ENCODE measurements around the gene TMEM63C.

The TMEM63C gene

GRCh38 chr14:77181603-77182437 lies at the start of gene TMEM63C:
TSS of gene TMEM63C (plus strand) at chr14:77181798. CDS start at chr14:77218814, 37,016 bp downstream.
- H3K9me2 ChIP-seq (replicated peaks; ENCODE audit: low read depth, low read length): no peaks in the 10 kb centered on the region
- no peaks in the 10 kb centered on the region for H3F3A ChIP-seq (ENCODE audit: low read depth)
- H3K36me3 ChIP-seq (ENCODE audit: insufficient read depth, low read length): no peaks in the 10 kb centered on the region
- peak within 1 kb of the TSS; percentile 91 for H2AFZ ChIP-seq (ENCODE audit: low read length)
- H4K20me1 ChIP-seq (ENCODE audit: insufficient read depth, low read length, poor library complexity, severe bottlenecking): no peaks in the 10 kb centered on the region
- H3K4me2 ChIP-seq (ENCODE audit: low read depth, low read length, poor library complexity, severe bottlenecking): peak within 1 kb of the TSS; percentile 75
- no peak within 1 kb of the TSS for H3K9ac ChIP-seq (ENCODE audit: low read depth, low read length, poor library complexity, severe bottlenecking)
- H3K4me3 ChIP-seq (ENCODE audit: low read length, poor library complexity, severe bottlenecking): peak within 1 kb of the TSS; percentile 76
- no peak for TF ChIP-seq EZH2phosphoT487 (IDR thresholded peaks at IDR 0.05; ENCODE audit: borderline replicate concordance)
- TF ChIP-seq, protein P1, sequence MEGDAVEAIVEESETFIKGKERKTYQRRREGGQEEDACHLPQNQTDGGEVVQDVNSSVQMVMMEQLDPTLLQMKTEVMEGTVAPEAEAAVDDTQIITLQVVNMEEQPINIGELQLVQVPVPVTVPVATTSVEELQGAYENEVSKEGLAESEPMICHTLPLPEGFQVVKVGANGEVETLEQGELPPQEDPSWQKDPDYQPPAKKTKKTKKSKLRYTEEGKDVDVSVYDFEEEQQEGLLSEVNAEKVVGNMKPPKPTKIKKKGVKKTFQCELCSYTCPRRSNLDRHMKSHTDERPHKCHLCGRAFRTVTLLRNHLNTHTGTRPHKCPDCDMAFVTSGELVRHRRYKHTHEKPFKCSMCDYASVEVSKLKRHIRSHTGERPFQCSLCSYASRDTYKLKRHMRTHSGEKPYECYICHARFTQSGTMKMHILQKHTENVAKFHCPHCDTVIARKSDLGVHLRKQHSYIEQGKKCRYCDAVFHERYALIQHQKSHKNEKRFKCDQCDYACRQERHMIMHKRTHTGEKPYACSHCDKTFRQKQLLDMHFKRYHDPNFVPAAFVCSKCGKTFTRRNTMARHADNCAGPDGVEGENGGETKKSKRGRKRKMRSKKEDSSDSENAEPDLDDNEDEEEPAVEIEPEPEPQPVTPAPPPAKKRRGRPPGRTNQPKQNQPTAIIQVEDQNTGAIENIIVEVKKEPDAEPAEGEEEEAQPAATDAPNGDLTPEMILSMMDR (conservative IDR thresholded peaks at IDR 0.05; ENCODE audit: low read length): no peak
- H3K27me3 ChIP-seq (ENCODE audit: insufficient read depth, low read length, poor library complexity, severe bottlenecking): no peaks in the 10 kb centered on the region
- peaks cover 11% of the 10 kb centered on the region for H3K4me1 ChIP-seq (ENCODE audit: insufficient read depth, low read length, poor library complexity, severe bottlenecking)
- no peaks in the 10 kb centered on the region for H3K79me2 ChIP-seq (ENCODE audit: insufficient read depth, low read length)
- H3K9me3 ChIP-seq (ENCODE audit: insufficient read depth, low read depth, low read length): no peaks in the 10 kb centered on the region

GRCh38 chr14:77131871-77132486 lies 49.6 kb upstream of the TMEM63C start:
- Histone ChIP-seq H3K27me3 (ENCODE audit: insufficient read depth, low read length, poor library complexity, severe bottlenecking) (no peaks in the 10 kb centered on the region), H3K4me2 (ENCODE audit: low read depth, low read length, poor library complexity, severe bottlenecking) (no peak overlapping the region), H3K36me3 (ENCODE audit: insufficient read depth, low read length) (no peaks in the 10 kb centered on the region), H3K9me3 (ENCODE audit: insufficient read depth, low read depth, low read length) (no peaks in the 10 kb centered on the region), H3K9ac (ENCODE audit: low read depth, low read length, poor library complexity, severe bottlenecking) (no peak overlapping the region), H3K4me1 (ENCODE audit: insufficient read depth, low read length, poor library complexity, severe bottlenecking) (no peaks in the 10 kb centered on the region), H4K20me1 (ENCODE audit: insufficient read depth, low read length, poor library complexity, severe bottlenecking) (no peaks in the 10 kb centered on the region), H3F3A (ENCODE audit: low read depth) (no peaks in the 10 kb centered on the region), H3K9me2 (replicated peaks; ENCODE audit: low read depth, low read length) (no peaks in the 10 kb centered on the region), H3K79me2 (ENCODE audit: insufficient read depth, low read length) (no peaks in the 10 kb centered on the region), H3K4me3 (ENCODE audit: low read length, poor library complexity, severe bottlenecking) (no peak overlapping the region), H2AFZ (ENCODE audit: low read length) (no peak overlapping the region)
- no peak for TF ChIP-seq EZH2phosphoT487 (IDR thresholded peaks at IDR 0.05; ENCODE audit: borderline replicate concordance)
- TF ChIP-seq, protein P1 (conservative IDR thresholded peaks at IDR 0.05; ENCODE audit: low read length): no peak

DNA sequence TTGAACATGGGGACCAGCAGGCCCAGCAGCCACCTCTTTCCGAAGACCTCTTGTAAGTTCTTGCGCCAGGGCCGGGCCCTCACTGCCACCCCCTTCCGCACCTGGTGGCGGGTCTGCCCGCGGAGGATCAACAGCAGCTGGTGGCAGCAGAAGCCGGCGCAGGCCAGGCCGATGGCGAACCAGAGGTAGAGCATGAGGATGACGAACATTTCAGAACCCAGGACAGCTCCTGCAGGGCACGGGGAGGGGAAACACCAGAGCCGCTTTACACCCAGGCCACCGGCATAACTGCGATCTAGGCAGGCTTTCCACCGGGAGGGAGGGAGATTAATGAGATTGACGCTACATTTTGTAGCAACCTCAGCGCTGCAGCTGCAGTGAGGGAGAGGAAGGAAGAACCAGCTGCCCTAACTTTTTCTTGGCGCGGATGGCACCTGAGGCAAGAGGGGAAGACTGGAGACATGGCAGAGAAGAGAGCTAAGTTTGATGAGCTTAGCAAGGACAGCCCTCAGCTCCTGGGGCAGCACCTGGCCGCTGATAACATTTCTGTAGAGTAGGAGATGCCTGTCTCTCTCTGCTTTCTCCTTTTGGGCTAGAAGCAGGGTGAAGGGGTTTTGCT lies 47.8 kb upstream of the TMEM63C start:
- Histone ChIP-seq H4K20me1 (ENCODE audit: insufficient read depth, low read length, poor library complexity, severe bottlenecking) (no peaks in the 10 kb centered on the region), H3K9ac (ENCODE audit: low read depth, low read length, poor library complexity, severe bottlenecking) (no peak overlapping the region), H3K9me2 (replicated peaks; ENCODE audit: low read depth, low read length) (no peaks in the 10 kb centered on the region), H3F3A (ENCODE audit: low read depth) (no peaks in the 10 kb centered on the region), H2AFZ (ENCODE audit: low read length) (no peak overlapping the region), H3K36me3 (ENCODE audit: insufficient read depth, low read length) (no peaks in the 10 kb centered on the region), H3K4me2 (ENCODE audit: low read depth, low read length, poor library complexity, severe bottlenecking) (no peak overlapping the region), H3K79me2 (ENCODE audit: insufficient read depth, low read length) (no peaks in the 10 kb centered on the region), H3K9me3 (ENCODE audit: insufficient read depth, low read depth, low read length) (no peaks in the 10 kb centered on the region), H3K4me3 (ENCODE audit: low read length, poor library complexity, severe bottlenecking) (no peak overlapping the region), H3K27me3 (ENCODE audit: insufficient read depth, low read length, poor library complexity, severe bottlenecking) (no peaks in the 10 kb centered on the region), H3K4me1 (ENCODE audit: insufficient read depth, low read length, poor library complexity, severe bottlenecking) (no peaks in the 10 kb centered on the region)
- TF ChIP-seq, protein P1 (conservative IDR thresholded peaks at IDR 0.05; ENCODE audit: low read length): no peak
- no peak for TF ChIP-seq EZH2phosphoT487 (IDR thresholded peaks at IDR 0.05; ENCODE audit: borderline replicate concordance)
